ENCODE data around the gene AMDHD1.

DNA sequence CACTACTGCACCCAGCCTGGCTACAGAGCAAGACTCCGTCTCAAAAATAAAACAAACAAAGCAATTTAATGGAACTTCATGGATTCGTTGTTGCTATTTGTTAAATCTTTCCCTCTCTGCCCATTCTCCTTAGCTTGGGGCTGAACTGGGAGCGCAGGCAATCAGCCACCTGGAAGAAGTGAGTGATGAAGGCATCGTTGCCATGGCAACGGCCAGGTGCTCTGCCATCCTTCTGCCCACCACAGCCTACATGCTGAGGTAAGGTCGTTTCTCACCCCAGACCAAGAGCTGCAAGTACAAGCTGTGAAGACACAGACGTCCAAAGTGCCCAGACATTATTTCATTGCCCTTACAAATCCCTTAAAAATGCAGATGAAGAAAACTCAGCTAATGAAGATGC is 19.1 kb downstream of the AMDHD1 start:
- TF ChIP-seq, protein P1, sequence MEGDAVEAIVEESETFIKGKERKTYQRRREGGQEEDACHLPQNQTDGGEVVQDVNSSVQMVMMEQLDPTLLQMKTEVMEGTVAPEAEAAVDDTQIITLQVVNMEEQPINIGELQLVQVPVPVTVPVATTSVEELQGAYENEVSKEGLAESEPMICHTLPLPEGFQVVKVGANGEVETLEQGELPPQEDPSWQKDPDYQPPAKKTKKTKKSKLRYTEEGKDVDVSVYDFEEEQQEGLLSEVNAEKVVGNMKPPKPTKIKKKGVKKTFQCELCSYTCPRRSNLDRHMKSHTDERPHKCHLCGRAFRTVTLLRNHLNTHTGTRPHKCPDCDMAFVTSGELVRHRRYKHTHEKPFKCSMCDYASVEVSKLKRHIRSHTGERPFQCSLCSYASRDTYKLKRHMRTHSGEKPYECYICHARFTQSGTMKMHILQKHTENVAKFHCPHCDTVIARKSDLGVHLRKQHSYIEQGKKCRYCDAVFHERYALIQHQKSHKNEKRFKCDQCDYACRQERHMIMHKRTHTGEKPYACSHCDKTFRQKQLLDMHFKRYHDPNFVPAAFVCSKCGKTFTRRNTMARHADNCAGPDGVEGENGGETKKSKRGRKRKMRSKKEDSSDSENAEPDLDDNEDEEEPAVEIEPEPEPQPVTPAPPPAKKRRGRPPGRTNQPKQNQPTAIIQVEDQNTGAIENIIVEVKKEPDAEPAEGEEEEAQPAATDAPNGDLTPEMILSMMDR (IDR thresholded peaks at IDR 0.05) = no peak
- TF ChIP-seq POLR2AphosphoS5 (IDR thresholded peaks at IDR 0.05) = no peak
- no peak for TF ChIP-seq POLR2A (IDR thresholded peaks at IDR 0.05)
